Medulla oblongata (tissue), 1 donor: ENCODE results near the gene TGFBRAP1.
A peak's percentile ranks its signal among the peaks of the same experiment; 100 is the strongest.

Source experiments
- DNase-seq: peaks from one replicate; pipeline ENCODE4 v3.0.0-alpha.2; 2015; ENCODE audit errors: extremely low spot score

The TGFBRAP1 gene

GRCh38 chr2:105315314-105315713, 14.2 kb downstream of the TGFBRAP1 start:
- DNase-seq: no peak

GRCh38 chr2:105313877-105314276, 15.7 kb downstream of the TGFBRAP1 start:
- DNase-seq: no peak

GRCh38 chr2:105309147-105309545, 20.4 kb downstream of the TGFBRAP1 start:
- peak; percentile 79 for DNase-seq

- DNase-seq: peak; percentile 51
Measured at GRCh38 chr2:105308382-105309146, 21.0 kb downstream of the TGFBRAP1 start.

- no peak for DNase-seq
Measured at GRCh38 chr2:105307962-105308361, 21.6 kb downstream of the TGFBRAP1 start.

GRCh38 chr2:105307550-105307949, 22.0 kb downstream of the TGFBRAP1 start:
- DNase-seq: no peak

- DNase-seq: no peak
Measured at GRCh38 chr2:105307146-105307545, 22.4 kb downstream of the TGFBRAP1 start.

GRCh38 chr2:105301646-105302045, 27.9 kb downstream of the TGFBRAP1 start:
- no peak for DNase-seq

- no peak for DNase-seq
Measured at GRCh38 chr2:105299290-105299689, 30.2 kb downstream of the TGFBRAP1 start.

- DNase-seq: no peak
Measured at GRCh38 chr2:105298017-105298416, 31.5 kb downstream of the TGFBRAP1 start.

GRCh38 chr2:105297216-105297615, 32.3 kb downstream of the TGFBRAP1 start:
- DNase-seq: no peak

GRCh38 chr2:105296017-105296611, 33.4 kb downstream of the TGFBRAP1 start:
- DNase-seq: no peak

- peak; percentile 90 for DNase-seq
Measured at GRCh38 chr2:105294844-105295481, 34.6 kb downstream of the TGFBRAP1 start.

- DNase-seq: no peak
Measured at GRCh38 chr2:105294046-105294445, 35.5 kb downstream of the TGFBRAP1 start.

- no peak for DNase-seq
Measured at GRCh38 chr2:105291981-105292380, 37.6 kb downstream of the TGFBRAP1 start.

GRCh38 chr2:105290981-105291660, 38.4 kb downstream of the TGFBRAP1 start:
- DNase-seq: no peak

- no peak for DNase-seq
Measured at GRCh38 chr2:105288133-105288532, 41.4 kb downstream of the TGFBRAP1 start.

GRCh38 chr2:105287692-105288091, 41.8 kb downstream of the TGFBRAP1 start:
- DNase-seq: peak; percentile 10

GRCh38 chr2:105283532-105283931, 46.0 kb downstream of the TGFBRAP1 start:
- DNase-seq: no peak

- DNase-seq: no peak
Measured at GRCh38 chr2:105280281-105280680, 49.3 kb downstream of the TGFBRAP1 start.

GRCh38 chr2:105279126-105279525, 50.4 kb downstream of the TGFBRAP1 start:
- DNase-seq: no peak

- no peak for DNase-seq
Measured at GRCh38 chr2:105278654-105279053, 50.9 kb downstream of the TGFBRAP1 start.
